GM19099 (cell line): ENCODE data around the gene GGA1.

Experiments used
- POLR2A ChIP-seq: IDR thresholded peaks from 3 replicates; pipeline ENCODE4 v1.6.1; 2011; ENCODE audit warnings: low read depth; ENCODE audit not compliant: insufficient read length; ENCODE audit errors: extremely low read depth

GGA1 gene

DNA sequence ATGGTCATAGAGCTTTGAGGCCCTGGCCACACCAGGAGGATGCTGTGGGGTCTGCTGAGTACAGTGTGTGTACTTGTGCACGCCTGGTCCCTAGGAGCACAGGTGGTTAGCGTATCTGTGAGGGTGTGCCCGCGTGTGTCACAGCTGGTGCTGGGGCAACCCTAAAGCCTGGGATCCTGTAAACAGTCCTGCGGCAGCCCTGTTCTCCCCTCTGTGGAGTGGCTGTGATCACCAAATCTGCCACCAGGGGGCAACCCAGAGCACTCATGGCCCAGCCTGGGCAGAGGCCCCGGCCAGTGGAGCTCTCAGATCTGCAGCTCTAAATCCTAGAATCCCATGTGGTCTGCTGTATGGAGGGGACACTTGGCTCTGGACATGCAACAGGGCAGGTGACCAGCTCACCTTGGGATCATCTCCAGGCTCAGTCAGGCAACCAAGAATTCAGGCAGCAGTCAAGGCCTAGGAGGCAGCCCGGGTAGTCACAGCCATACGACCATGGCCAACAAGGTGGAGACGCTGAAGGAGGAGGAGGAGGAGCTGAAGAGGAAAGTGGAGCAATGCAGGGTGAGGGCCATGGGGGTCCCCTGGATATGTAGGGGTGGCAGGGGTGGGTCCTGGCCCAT is 34.7 kb downstream of the GGA1 start:
- TF ChIP-seq POLR2A = no peak

DNA sequence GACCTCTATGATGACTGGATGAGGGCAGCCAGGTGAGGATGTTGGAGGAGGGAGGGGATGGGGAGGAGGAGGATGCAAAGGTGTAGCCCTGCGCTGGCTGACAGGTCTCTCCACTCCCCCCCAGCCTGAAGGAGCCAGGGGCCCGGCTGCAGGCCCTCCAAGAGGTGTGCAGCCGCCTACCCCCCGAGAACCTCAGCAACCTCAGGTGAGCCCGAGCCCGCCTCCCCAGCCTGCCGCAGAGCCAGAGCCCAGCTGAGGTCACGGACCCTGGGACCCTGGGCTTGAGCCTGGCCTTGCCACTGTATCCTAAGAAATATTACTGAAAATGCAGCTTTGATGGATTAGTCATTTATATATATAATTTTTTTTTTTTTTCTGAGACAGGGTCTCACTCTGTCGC is 38.7 kb downstream of the GGA1 start:
- TF ChIP-seq POLR2A = no peak

DNA sequence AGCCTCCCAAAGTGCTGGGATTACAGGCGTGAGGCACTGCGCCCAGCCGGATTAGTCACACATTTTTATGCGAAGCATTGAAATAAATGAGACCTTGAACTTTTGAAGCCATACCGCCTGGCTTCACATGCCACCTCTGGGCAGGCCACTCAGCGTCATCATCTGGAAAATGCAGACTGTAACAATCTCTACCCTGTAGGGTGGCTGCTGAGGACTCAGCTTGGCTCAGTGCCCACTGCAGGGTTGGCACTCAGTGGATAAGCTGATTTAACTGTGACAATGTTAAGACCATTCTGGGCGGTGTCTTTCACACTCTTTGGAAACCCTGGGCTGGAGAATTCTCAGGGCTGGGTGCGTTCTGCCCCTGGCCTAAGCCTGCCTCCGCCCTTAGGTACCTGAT is 39.3 kb downstream of the GGA1 start:
- TF ChIP-seq POLR2A = no peak

DNA sequence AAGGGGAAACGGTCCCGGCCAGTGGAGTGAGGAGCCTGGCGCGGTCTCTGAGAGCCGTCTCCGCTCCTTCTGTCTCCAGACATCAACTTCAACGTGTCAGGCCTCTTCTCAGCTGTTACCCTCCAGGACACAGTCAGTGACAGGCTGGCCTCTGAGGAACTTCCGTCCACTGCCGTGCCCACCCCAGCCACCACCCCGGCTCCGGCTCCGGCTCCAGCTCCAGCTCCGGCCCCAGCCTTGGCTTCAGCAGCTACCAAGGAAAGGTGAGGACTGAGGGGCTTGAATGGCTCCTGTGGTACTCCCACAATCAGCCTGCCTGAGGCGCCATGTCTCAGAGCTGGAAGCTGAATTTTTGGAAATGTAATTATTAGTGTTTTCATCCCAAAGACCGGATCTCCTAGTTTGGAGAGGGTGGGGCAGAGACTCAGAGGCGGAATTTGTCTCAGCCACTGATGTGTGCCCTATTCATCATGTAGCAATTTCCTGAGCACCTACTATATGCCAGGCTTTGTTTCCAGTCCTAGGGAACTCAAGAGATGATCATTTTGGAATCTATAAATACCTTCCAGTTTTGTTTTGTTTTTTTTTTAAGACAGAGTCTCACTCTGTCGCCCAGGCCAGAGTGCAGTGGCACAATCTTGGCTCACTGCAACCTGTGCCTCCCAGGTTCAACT is 42.0 kb downstream of the GGA1 start:
- TF ChIP-seq POLR2A = no peak

DNA sequence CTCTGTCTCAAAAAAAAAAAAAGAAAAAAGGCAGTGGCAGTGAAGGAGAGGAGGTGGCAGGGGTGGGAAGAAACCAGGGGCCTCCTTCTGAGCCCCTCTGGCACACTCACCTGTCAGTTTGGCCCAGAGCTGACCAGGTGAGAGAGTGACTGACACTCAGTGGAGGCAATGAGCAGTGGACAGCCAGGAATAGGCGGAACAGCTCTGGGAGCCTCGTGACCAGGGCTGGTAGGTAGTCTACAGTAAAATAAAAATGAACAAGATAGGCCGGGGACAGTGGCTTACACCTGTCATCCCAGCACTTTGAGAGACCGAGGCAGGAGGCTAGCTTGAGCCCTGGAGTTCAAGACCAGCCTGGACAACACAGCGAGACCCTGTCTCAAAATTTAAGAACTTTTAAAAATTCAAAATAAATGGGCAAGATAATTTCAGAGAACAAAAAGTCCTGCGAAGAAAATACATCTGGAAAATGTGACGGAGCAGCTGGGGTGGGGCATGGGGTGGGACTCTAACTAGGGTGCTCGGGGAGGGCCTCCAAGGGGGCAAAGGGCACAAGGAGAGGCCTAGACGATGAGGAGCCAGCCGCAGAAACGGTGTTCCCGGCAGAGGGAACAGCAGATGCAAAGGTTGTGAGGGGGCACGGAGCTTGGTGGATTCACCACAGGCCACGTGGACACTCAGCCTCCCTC is 46.1 kb downstream of the GGA1 start:
- TF ChIP-seq POLR2A = no peak

DNA sequence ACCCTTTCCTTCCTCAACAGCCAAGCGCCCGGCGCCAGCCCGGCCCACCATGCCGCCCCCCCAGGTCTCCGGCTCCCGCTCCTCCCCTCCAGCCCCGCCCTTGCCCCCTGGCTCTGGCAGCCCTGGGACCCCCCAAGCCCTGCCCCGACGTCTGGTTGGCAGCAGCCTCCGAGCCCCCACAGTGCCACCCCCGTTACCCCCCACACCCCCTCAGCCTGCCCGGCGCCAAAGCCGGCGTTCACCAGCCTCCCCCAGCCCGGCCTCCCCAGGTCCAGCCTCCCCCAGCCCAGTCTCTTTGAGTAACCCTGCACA is 46.6 kb downstream of the GGA1 start:
- TF ChIP-seq POLR2A = no peak

DNA sequence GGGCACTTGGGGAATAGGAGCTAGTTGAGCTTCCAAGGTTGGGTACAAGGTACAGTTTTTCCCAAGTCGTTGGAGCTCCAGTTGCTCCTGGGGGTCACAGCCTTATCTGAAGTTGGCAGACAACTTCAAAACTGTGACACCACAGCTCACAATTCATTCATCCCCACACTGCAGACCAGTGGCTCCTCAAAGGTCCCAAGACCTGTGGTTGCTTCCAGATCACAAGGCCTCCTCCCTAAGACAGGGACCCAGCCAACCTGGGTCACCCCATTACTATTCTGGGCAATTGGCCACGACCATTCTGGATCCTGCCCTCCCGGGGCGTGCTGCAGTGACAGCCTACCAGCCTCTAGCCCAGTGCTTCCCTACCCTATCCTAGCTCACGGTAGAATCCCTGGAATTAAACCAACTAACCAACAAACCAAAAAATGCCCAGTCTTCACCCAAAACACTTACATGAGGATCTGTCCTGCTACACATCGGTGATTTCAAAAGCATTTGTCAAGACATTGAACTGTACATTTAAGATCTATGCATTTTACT is 49.0 kb downstream of the GGA1 start:
- TF ChIP-seq POLR2A = peak; percentile 3

DNA sequence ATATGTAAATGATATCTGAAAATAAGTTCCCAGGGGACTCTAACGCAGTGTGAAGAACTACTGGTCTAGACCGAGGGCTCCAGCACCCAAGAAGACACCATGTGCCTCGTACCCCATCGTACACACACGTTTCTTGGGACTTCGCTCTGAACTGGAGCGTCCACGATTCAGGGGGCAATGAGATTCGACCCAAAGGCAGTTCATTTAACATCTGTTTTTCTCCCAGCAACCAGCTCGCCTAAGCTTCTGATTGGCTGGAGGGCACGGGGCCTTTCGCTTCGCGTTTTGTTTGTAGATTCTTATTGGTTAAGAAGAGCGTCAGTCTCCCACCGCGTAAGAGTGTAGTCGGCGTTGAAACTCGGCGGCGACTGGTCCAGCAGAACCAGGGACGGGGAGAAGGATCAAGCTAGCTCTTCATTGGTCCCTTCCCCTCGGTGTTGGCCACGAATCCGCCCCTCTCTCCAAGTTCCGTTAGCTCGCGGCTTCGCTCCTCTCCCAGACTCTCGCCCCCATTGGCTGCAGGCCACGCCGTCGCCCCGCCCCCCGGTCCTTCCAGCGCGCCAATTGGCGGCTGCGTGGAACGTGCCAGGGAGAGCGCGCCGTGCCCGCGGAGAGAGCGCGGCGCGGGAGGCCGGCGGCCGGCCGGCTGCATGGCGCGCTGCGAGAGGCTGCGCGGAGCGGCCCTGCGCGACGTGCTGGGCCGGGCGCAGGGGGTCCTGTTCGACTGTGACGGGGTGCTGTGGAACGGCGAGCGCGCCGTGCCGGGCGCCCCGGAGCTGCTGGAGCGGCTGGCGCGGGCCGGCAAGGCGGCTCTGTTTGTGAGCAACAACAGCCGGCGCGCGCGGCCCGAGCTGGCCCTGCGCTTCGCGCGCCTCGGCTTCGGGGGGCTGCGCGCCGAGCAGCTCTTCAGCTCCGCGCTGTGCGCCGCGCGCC is 49.8 kb downstream of the GGA1 start, which contains the start of gene PDXP:
Gene PDXP (plus strand): TSS at position 591 of the 933 bp plus-strand sequence. CDS start 60 bp downstream, at position 651.
- TF ChIP-seq POLR2A = peak; percentile 87

DNA sequence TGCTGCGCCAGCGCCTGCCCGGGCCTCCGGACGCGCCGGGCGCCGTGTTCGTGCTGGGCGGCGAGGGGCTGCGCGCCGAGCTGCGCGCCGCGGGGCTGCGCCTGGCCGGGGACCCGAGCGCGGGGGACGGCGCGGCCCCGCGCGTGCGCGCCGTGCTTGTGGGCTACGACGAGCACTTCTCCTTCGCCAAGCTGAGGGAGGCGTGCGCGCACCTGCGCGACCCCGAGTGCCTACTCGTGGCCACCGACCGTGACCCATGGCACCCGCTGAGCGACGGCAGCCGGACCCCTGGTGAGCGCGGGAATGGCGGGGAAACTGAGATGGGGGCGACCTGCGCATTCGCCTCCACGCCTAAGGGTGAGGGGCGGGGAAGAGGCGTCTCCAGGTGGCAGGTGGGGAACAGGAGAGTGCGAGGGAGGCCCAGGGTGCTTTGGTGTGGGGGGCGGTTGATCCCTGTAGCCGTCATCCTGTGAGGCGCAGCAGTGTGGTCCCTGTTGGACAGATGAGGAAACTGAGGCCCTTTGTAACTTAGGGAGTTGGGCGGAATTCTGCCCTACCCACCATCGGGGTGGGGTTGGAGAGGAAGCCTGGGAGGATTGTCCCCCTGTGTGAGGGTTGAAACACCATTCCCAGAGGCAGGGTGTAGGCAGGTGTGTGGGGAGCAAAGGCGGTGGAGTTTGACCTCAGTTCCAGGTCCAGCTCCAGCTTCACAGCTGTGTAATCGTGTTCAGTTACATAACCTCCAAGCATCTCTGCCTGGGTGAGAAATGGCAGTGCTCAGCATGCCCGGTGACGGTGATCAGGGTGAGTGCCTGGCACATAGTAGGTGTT is 50.6 kb downstream of the GGA1 start:
- no peak for TF ChIP-seq POLR2A

DNA sequence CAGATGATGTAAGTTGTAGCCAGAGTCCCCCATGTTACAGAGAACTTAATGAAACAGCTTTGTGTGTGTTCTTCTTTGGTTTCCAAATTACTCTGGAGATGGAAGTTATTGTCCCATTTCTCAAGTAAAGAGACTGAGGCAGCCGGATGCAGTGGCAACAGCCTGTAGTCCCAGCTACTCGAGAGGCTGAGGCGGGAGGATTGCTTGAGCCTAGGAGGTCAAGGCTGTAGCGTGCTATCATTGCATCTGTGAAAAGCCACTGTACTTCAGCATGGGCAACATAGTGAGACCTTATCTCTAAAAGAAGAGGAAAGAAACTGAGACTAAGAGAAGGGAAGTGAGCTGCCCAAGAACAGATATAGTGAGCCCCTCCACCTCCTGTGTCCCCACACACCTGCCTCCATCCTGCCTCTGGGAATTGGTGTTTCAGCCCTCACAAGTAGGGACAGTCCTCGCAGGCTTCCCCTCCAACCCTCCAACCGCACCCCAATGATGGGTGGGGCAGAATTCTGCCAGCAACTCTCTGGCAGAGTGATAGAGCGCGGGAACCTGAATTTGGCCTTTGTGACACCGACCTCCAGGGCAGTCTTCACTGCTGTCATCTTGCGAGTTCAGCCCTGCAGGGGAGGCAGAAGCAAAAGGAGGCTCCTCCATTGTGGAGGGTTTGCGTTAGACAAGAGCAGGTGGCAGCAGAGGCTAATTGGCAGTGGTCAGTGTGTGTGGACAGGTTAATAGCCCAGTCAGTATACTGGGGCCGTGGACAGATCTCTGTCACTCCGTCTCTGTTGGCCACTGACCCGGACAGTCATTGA is 51.5 kb downstream of the GGA1 start:
- no peak for TF ChIP-seq POLR2A

DNA sequence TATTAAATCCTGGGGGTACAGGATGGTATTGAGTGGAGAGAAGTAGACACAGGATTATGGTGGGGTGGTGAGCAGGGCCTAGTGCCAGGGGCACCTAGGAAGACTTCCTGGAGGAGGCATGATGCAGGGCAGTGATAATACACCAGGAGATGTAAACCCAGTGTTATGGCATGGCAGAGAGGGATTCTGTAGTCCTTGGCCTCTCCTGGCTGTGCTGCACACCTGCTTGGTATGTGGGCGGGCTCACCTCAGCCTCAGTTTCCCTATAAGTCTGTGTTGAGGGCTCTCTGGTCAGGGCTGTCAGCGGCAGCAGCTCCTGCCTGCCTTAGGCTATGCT is 52.0 kb downstream of the GGA1 start:
- TF ChIP-seq POLR2A = no peak

DNA sequence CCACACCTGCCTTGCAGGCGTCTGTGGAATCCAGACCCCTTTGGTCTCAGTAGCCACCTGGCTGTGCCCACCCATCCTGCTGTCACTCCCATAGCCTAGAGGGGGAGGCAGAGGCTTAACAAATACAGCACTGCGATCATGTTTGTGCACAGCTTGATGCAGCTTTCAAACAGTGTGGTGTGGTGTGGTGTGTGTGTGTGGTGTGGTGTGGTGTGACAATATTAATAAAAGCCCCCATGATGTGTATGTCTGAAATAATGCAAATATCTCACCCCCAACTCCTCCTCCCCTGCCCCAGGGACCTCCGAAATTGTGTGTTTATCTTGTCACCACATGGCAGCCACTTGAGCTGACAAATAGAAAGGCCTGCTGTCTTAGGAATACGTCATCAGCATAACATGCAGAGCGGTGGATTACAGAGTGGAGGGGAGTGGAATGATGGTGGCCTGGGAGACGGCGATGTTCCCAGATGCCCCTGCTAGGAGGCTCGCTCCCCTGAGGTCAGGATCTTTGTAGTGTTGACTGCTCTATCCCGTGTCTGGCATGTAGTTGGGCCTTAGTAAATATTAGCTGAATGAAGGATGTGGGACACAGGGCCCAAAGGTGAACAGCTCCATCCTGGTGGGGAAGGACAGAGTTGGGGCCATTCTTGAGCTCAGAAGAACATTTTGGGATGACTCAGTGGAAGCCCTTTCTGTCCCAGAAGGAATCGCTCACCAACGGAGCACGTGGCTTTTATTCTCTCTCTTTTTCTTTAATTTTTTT is 52.7 kb downstream of the GGA1 start:
- no peak for TF ChIP-seq POLR2A

DNA sequence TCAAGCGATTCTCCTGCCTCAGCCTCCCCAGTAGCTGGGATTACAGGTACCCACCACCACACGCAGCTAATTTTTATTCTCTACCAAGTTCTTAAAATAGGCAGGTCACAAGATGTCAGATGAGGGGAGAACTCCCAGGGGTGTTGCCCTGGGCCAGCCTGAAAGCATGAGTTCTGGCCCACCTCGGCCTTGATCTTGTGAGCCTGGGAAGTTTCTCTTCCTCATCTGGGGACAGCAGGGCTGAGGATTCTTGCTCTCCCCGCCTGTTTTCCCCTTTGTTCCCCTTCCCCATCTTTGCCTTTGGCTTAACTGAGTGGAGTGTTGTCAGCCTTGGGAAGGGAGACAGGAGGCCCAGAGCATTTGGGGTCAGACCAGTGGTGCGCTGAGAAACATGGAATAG is 53.4 kb downstream of the GGA1 start:
- TF ChIP-seq POLR2A = no peak

DNA sequence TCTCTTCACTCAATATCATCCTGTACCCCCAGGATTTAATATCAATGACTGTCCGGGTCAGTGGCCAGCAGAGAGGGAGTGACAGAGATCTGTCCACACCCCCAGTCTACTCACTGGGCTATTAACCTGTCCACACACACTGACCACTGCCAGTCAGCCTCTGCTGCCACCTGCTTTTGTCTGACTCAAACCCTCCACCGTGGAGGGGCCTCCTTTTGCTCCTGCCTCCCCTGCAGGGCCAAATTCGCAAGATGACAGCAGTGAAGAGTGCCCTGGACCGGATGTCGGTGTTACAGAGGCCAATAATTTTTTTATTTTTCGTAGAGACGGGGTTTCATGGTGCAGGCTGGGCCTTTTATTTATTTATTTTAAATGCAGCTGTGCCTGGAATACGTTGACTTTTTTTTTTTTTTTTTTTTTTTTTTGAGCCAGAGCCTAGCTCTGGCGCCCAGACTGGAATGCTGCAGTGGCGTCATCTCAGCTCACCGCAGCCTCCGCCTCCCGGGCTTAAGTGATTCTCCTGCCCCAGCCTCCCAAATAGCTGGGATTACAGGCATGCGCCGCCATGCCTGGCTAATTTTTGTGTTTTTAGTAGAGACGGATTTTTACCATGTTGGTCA is 55.0 kb downstream of the GGA1 start:
- TF ChIP-seq POLR2A = no peak
